Left hindlimb (tissue), 1 donor: Measurements from ENCODE around the gene AK3.
A peak's percentile ranks its signal among the peaks of the same experiment; 100 is the strongest.
"Not testable (repeated sequence)": the region's sequence is repeated elsewhere in the genome, so short reads cannot be mapped to it uniquely, and the experiment has no call there.

Source experiments
- DNase-seq: peaks from one replicate; pipeline ENCODE4 v3.0.0-alpha.2; 2018

Gene AK3

GRCh38 chr9:4740638-4741364 lies at the start of gene AK3:
Gene AK3, minus strand, starts transcription at chr9:4741202. Its CDS starts 115 bp downstream, at chr9:4741087.
- peak; percentile 93 for DNase-seq

- DNase-seq: no peak
These were observed 47.7 kb upstream of the AK3 start for GRCh38 chr9:4788703-4789102.

DNA sequence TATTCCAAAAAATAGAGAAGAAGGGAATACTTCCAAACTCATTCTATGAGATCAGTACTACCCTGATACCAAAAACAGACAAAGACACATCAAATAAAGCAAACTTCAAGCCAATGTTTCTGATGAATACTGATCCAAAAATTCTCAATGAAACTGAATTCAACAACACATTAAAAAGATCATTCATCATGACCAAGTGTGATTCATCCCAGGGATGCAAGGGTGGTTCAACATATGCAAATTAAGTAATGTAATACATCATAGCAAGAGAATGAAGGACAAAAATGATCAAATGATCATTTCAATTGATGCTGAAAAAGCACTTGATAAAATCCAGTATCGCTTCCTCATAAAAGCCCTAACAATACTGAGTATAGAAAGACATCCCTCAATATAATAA lies 46.9 kb upstream of the AK3 start:
- DNase-seq: no peak

- no peak for DNase-seq
These were observed 45.6 kb upstream of the AK3 start for GRCh38 chr9:4786599-4786998.

DNA sequence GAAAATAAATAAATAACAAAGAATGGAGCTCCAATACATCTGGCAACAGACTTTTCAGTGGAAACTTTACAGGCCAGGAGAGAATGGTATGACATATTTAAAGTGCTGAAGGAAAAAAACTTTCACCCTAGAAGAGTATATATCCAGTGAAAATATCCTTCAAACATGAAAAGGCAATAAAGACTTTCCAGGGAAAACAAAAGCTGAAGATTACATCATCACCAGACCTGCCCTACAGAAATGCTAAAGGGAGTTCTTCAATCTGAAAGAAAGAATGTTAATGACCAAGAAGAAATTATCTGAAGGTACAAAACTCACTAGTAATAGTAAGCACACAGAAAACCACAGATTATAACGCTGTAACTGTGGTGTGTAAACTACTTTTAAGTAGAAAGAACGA lies 43.4 kb upstream of the AK3 start:
- DNase-seq: no peak

DNA sequence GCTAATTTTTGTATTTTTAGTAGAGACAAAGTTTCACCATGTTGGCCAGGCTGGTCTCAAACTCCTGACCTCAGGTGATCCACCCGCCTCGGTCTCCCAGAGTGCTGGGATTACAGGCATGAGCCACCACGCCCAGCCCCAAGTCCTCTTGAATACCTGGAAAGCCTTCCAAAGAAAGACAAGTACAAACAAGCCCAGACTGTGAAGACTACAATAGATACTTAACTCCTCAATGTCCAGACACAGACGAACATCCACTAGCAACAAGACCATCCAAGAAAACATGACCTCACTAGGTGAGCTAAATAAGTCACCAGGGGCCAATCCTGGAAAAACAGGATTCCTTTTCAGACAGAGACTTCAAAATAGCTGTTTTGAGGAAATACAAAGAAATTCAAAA lies 42.2 kb upstream of the AK3 start:
- DNase-seq: not testable (repeated sequence)

DNA sequence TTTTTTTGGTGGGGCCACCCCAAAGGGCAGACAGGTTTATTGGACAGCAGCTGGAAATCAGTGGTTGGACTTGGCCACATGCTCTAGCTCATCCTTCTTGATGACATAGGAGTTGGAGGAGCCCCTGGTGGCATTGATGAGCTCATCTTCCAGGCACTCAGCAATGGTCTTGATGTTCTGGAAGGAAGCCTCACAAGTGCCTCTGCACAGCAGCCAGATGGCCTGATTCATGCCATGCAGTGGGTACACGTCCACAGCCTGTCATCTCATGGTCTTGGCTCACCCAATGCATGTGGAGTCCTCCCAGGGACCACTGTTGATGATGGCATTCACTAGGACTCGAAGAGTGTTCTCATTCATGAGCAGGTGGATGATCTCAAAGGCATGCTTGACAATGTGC lies 40.4 kb upstream of the AK3 start:
- no peak for DNase-seq

- no peak for DNase-seq
These were observed 39.6 kb upstream of the AK3 start for GRCh38 chr9:4780651-4781050.

GRCh38 chr9:4774958-4775357 lies 34.0 kb upstream of the AK3 start:
- DNase-seq: not testable (repeated sequence)

DNA sequence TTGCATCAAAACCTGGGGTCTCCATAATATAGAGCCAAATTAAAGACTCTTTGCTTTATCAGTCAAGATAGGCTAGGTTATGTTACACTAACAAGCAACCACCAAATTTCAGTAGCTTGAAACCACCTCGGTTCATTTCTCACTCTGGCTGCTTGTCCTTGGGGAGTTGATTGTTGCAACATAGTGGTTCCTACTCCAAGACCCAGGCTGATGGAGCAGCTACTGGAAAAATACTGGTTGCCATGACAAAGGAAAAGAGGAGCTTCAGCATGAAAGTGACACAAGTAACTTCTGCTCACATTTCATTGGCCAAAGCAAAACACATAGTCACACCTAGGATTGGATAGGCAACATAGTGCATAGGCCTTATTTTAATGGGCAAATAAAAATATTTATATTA lies 33.2 kb upstream of the AK3 start:
- no peak for DNase-seq

DNA sequence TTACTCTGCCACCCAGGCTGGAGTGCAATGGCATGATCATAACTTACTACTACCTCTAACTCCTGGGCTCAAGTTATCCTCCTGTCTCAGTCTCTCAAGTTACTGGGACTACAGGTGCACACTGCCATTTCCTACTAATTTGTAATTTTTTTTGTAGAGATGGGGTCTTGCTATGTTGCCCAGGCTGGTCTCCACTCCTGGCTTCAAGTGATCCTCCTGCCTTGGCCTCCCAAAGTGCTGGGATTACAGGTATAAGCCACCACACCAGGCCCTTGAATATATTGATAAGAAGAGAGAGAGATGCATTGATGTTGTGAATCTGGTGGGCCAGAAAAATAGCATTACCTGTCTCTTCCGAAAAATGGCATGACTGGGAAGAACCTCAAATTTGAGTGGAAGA lies 30.8 kb upstream of the AK3 start:
- no peak for DNase-seq

DNA sequence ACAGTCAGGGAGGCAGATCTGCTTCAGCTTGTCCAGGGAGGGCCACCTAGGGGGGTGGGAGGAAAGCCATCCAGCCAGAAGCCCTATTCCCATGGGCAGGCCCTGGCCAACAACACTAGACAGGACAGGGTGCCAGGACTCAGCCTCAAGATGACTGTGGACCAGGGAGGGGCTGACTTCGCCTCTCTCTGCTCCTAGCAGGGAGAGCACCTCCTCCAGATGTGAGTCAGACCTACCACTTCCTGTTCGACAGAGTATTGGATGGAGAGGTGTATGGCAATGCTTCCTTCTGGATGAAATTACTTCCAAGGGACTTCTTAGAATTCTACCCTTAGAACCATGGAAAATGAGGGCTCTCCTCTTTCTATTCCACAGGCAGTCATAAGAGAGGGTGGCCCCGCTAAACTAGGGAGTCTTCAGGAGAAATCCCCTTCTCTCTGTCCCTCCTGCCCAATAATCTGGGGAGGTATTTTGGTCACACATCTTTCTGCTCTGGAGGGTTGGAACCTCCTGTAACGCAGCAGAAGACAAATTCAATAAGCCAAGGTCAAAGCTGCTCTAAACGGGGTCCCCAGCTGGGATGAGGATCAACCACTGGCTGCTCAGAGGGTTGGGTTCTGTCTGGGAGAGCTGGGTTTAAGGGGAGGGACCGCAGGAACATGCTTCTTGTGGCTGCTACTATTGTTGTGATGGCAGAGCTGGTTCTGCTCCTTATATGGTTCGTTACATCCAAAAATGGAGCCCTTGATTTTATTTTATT lies 28.5 kb upstream of the AK3 start:
- DNase-seq: no peak

- no peak for DNase-seq
These were observed 27.7 kb upstream of the AK3 start for GRCh38 chr9:4768681-4769080.

DNA sequence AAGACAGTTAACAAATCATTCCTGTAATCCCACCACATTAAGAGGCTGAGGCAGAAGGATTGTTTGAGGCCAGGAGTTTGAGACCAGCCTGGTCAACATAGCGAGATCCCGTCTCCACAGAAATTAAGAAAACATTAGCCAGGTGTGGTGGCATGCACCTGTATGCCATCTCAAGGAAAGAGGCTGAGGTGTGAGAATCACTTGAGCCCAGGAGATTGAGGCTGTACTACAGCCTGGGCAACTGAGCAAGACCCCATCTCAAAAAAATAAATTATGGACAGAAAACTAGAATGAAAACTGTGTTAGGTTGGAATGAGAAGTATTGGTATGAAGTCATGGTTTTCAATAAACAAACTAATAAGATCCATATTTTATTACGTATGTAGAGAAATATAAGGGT lies 23.0 kb upstream of the AK3 start:
- no peak for DNase-seq

GRCh38 chr9:4762886-4763541 lies 22.0 kb upstream of the AK3 start:
- DNase-seq: peak; percentile 45

DNA sequence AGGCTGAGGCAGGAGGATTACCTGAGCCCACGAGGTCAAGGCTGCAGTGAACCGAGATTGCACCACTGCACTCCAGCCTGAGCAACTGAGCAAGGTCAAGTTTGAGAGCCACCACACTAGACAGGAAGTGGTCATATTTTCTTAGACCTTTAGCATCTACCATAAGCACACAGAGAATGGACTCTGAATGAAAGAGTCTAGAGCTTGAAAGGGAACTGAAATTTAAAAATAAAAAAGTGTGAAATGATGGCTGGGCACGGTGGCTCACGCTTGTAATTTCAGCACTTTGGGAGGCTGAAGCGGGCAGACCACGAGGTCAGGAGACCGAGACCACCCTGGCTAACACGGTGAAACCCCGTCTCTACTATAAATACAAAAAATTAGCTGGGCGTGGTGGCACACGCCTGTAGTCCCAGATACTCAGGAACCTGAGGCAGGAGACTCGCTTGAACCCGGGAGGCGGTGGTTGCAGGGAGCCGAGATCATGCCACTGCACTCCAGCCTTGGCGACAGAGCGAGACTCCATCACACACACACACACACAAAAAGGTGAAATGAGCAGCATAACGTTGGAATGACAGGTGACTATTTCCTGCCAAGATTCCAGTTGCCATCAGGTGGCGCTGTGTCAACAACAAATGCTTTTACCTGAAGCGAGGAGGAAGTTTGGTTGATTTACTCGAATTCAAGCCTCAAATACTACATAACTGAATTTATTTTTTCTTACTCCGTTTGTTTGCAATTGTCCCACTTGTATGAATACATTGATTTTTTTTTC lies 21.3 kb upstream of the AK3 start:
- DNase-seq: peak; percentile 60

- no peak for DNase-seq
These were observed 19.1 kb upstream of the AK3 start for GRCh38 chr9:4760122-4760521.

- no peak for DNase-seq
These were observed 15.4 kb upstream of the AK3 start for GRCh38 chr9:4756420-4756819.

- no peak for DNase-seq
These were observed 14.1 kb upstream of the AK3 start for GRCh38 chr9:4755026-4755609.

GRCh38 chr9:4754530-4754929 lies 13.5 kb upstream of the AK3 start:
- not testable (repeated sequence) for DNase-seq

DNA sequence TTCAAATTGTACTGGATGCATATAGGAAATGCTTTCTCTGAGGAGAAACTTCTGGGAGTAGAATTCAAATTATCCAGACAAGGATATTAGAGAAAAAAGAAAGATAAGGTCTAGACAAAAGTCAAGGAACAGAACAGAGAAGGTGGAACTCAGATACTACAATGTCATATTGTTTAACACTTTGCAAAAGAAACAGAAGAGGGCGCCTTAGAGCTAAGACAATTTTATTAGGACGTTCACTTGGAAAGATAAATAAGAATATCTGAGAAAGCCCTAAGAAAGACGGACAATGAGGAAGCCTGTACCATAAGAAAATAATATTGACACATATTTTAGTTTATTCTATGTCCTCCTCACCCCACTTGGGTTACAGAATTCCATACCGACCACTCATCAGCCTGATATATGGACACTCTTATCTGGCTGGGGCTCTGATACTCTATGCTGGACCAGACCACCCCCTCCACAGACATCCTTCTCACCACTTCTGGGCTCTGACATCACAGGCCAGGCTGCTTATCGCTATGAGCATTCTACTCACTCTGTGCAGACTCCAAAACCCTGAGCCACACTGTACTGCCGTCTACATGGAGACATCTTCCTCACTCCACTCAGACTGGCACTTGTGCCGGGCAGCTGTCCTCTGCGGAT lies 9.1 kb upstream of the AK3 start:
- DNase-seq: no peak

DNA sequence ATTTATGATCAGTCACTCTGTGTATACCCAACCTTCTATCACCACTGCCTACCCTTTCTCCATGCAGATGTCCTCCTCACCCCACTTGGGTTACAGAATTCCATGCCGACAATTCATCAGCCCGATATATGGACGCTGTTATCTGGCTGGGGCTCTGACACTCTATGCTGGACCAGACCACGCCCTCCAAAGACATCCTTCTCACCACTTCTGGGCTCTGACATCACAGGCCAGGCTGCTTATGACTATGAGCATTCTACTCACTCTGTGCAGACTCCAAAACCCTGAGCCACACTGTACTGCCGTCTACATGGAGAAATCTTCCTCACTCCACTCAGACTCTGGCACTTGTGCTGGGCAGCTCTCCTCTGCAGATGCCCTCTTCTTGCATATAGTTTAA lies 7.6 kb upstream of the AK3 start:
- DNase-seq: no peak
